GM18868 (cell line): Measurements from ENCODE around the gene UTP4.
"Not testable (repeated sequence)": the region's sequence is repeated elsewhere in the genome, so short reads cannot be mapped to it uniquely, and the experiment has no call there.

Experiments used
- ATAC-seq: cut with Tn5 transposase; IDR thresholded peaks from one replicate; pipeline ENCODE4 v1.9.1; 2021; ENCODE audit warnings: mild to moderate bottlenecking, moderate library complexity; ENCODE audit not compliant: unreplicated experiment

The UTP4 gene

GRCh38 chr16:69109486-69110270, 22.8 kb upstream of the UTP4 start:
- ATAC-seq, result no peak

GRCh38 chr16:69110406-69110805, 22.0 kb upstream of the UTP4 start:
- no peak for ATAC-seq

GRCh38 chr16:69111216-69111875, 21.1 kb upstream of the UTP4 start:
- ATAC-seq, result no peak

GRCh38 chr16:69111876-69112230, 20.6 kb upstream of the UTP4 start:
- ATAC-seq, result no peak

GRCh38 chr16:69112285-69113129, 19.9 kb upstream of the UTP4 start:
- ATAC-seq, result no peak

DNA sequence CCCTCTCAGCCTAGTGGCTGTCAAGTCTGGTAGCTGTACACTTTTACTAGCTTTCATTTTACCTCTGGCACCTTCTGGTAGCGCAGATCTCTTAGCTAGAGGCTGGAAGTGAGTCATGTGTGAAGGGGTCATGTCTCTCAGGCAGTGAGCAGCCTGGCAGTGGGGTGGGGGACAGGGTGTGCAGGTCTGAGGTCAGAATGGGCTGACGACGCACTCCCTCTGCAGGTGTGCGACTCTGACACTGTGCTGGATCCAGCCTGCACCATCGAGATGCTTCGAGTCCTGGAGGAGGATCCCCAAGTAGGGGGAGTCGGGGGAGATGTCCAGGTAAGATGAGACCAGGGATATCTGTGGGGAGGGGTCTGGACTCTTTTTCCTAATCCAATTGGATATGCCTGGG, 19.2 kb upstream of the UTP4 start:
- ATAC-seq, result no peak

DNA sequence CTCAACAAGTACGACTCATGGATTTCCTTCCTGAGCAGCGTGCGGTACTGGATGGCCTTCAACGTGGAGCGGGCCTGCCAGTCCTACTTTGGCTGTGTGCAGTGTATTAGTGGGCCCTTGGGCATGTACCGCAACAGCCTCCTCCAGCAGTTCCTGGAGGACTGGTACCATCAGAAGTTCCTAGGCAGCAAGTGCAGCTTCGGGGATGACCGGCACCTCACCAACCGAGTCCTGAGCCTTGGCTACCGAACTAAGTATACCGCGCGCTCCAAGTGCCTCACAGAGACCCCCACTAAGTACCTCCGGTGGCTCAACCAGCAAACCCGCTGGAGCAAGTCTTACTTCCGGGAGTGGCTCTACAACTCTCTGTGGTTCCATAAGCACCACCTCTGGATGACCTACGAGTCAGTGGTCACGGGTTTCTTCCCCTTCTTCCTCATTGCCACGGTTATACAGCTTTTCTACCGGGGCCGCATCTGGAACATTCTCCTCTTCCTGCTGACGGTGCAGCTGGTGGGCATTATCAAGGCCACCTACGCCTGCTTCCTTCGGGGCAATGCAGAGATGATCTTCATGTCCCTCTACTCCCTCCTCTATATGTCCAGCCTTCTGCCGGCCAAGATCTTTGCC, 18.0 kb upstream of the UTP4 start:
- ATAC-seq, result no peak

DNA sequence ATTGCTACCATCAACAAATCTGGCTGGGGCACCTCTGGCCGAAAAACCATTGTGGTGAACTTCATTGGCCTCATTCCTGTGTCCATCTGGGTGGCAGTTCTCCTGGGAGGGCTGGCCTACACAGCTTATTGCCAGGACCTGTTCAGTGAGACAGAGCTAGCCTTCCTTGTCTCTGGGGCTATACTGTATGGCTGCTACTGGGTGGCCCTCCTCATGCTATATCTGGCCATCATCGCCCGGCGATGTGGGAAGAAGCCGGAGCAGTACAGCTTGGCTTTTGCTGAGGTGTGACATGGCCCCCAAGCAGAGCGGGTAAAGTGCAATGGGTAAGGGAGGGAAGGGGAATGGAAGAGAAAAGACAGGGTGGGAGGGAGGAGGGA, 17.5 kb upstream of the UTP4 start:
- ATAC-seq, result no peak

GRCh38 chr16:69115361-69115760, 17.1 kb upstream of the UTP4 start:
- ATAC-seq, result no peak

GRCh38 chr16:69115837-69116236, 16.6 kb upstream of the UTP4 start:
- ATAC-seq, result no peak

DNA sequence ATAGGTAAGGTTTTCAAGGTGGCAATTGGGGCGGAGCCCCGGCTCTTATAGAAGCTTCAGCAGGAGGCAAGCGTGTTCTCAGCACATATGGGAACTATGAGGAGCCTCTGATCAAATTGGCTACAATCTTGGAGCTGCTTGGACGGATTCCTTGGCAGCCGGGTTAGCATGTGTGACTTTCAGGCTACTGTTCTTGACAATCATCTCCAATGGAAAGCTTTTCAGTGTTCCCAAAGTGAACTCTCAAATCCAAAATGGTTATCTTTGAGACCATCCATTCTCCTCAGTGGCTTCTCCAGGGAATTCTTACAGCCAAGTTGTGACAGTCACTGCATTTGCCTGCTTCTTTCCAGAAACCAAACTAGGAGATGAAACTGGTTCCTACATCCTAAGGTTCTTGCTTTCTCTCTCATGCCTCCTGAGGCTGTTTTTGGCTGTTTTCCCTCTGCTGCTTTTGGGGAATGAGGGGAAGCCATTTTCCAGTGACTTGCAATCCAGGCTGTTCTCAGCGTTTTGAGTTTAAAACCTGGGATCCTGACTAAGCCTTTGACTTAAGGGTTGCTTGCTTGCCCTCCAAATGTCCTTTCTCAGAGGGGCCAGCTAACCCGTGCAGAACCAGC, 16.1 kb upstream of the UTP4 start:
- ATAC-seq, result no peak

DNA sequence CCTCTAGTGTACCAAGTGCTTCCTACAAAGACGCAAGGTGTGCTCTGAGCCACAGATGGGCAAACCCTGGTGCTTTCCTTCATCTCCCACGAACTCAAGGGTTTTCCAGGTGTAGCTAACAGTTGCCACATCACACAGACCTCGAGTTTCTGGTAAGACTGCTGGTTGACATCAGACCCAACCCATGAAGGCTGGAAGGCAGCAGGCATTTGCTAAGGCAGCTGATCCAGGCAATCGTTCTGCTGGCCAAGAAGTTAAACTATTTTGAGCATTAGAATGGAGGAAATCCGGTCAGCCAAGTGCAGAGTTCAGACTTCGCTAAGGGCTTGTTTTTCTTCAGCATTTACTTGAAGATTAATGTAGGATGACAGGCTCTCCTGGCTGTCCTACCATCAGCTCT, 15.5 kb upstream of the UTP4 start:
- no peak for ATAC-seq

- no peak for ATAC-seq
These were observed 14.0 kb upstream of the UTP4 start for GRCh38 chr16:69118468-69118867.

DNA sequence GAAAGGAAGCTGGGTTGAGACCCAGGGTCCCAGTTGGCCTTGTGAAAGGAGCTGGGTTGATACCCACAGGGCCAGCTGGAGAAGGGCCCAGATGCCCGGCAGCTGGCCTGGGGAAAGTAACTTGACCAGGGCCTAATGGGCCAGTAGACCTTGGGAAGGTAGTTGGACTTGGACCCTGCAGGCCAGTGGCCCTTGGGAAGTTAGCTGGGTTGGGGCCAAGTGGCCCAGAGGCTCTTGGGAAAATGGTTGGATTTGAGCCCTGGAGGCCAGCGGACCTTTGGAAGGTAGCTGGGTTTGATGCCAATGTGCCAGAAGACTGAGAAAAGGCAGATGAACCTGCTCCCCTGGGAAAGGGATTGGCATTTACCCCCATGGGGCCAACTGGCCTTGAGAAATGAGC, 13.5 kb upstream of the UTP4 start:
- no peak for ATAC-seq

DNA sequence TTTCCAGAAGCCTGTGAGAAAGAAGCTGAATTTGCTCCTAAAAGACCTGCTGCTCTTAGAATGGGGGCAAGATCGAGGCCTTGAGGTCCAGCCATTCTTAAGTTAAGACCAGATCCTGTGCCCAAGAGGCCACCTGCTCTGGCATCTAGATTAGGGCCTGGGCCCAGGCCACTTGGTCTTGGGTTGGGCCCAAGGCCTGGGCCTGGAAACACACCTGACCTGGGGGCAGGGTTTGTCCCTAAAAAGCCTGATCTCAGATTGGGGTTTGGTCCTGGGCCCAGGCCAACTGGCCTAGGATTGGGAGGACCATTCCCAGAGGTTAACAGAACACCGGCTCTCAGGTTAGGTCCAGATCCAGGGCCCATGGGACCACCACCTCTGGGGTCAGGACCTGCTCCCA, 12.9 kb upstream of the UTP4 start:
- ATAC-seq, result no peak

GRCh38 chr16:69120096-69120664, 12.3 kb upstream of the UTP4 start:
- ATAC-seq, result no peak

DNA sequence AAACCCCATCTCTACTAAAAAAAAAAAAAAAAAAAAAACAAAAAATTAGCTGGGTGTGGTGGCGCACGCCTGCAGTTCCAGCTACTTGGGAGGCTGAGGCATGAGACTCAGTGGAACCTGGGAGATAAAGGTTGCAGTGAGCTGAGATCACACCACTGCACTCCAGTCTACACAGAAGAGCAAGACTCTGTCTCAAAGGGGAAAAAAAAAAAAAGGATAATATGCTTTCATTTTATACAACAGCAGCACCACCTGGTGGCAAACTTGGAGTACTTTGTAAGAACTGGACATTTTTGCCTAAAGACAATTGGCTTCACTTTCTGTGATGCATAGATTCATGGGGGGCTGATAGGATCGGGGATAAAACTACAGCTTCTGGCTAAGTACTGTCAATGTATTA, 8.5 kb upstream of the UTP4 start:
- no peak for ATAC-seq

- not testable (repeated sequence) for ATAC-seq
These were observed 8.0 kb upstream of the UTP4 start for GRCh38 chr16:69124406-69124805.

DNA sequence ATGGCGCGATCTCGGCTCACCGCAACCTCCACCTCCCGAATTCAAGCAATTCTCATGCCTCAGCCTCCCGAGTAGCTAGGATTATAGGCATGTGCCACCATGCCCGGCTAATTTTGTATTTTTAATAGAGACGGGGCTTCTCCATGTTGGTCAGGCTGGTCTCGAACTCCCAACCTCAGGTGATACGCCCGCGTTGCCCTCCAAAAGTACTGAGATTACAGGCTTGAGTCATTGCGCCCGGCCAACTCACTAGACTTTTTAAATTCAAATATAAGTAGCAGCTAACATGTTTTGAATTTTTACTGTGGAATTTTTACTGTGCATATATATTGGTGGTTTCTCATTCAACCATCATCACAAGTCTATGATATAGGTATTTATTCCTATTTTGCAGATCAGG, 7.5 kb upstream of the UTP4 start:
- not testable (repeated sequence) for ATAC-seq

DNA sequence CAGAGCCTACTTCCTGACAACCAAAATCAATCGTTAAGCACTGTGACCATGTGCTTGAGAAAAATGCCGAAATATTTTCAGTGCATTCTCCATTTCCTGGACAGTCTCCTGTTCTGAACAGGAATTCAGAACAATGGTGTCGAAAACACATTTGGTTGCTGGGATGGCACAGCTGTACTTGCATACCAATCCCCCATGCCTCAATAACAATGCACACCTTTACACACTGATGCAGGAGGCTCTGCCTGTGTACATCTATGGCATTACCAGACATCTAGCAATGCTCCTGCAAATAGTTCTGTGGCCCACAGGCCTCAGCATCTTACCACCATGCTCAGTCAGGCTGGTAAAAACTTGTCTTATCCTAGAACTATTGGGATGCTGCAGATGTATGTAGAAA, 6.2 kb upstream of the UTP4 start:
- ATAC-seq, result no peak

DNA sequence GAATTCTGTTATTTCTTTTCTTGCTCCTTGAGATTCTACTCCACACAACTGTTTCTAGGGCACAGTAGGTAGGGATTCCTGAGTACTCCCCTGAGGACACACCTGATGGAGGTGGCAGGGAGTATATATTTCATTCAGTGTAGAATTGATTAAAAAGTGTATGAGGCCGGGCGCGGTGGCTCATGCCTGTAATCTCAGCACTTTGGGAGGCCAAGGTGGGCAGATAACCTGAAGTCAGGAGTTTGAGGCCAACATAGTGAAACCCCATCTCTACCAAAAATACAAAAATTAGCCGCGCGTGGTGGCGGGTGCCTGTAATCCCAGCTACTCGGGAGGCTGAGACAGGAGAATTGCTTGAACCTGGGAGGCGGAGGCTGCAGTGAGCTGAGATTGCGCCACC, 5.6 kb upstream of the UTP4 start:
- ATAC-seq, result not testable (repeated sequence)
